ENCODE data around the gene PLEKHG4B. TPM values are rescaled to one million over a fixed set of nuclear protein-coding genes. Genes with fewer than 3 reads are reported as not detected.
"Not testable (repeated sequence)": the region's sequence is repeated elsewhere in the genome, so short reads cannot be mapped to it uniquely, and the experiment has no call there.

PLEKHG4B gene
- total and polyA plus RNA-seq, 4 donors = under 0.01 to 0.05 (median 0.01) TPM; not detected in 1

- no peak overlapping the region for H3K4me3 ChIP-seq (ENCODE audit: low read depth in 1 of 3, low read length in 3 of 3)
- H3K9ac ChIP-seq (ENCODE audit: low read depth in 1 of 2, low read length in 2 of 2) = no peak overlapping the region
- no peak overlapping the region for H3K27ac ChIP-seq (ENCODE audit: low read depth in 1 of 2, low read length in 2 of 2)
- H3K36me3 ChIP-seq (ENCODE audit: control insufficient read depth in 4 of 4, insufficient read depth in 3 of 4, low read depth in 1 of 4, low read length in 3 of 4) = no peaks in the 10 kb centered on the region
- no peak for DNase-seq (ENCODE audit: low spot score)
- H3K4me1 ChIP-seq (ENCODE audit: control insufficient read depth in 4 of 4, insufficient read depth in 4 of 4, low read length in 3 of 4) = no peaks in the 10 kb centered on the region
- TF ChIP-seq HNF4A (conservative IDR thresholded peaks at IDR 0.05) (no peak), FOXA2 (IDR thresholded peaks at IDR 0.05) (no peak), HNF4G (IDR thresholded peaks at IDR 0.05) (no peak), GABPA (IDR thresholded peaks at IDR 0.05 in 1 of 2, conservative IDR thresholded peaks at IDR 0.05 in 1 of 2) (no peak), SP1 (IDR thresholded peaks at IDR 0.05) (no peak), ZBTB33 (IDR thresholded peaks at IDR 0.05) (no peak)
- 66% methylated on average over 15 of the region's 15 CpGs for WGBS
- peaks cover 0 to 4% (median 1%) of the 10 kb centered on the region in 4 donors for H3K27me3 ChIP-seq (ENCODE audit: control insufficient read depth in 4 of 4, insufficient read depth in 4 of 4, low read length in 3 of 4)
- no peaks in the 10 kb centered on the region for H3K9me3 ChIP-seq (ENCODE audit: control insufficient read depth in 4 of 4, low read length in 3 of 4)
These were observed 10.6 kb downstream of the PLEKHG4B start for GRCh38 chr5:102411-103043.

GRCh38 chr5:104106-104505 is 12.1 kb downstream of the PLEKHG4B start:
- not testable (repeated sequence) for H3K4me1 ChIP-seq (ENCODE audit: control insufficient read depth in 4 of 4, insufficient read depth in 4 of 4, low read length in 3 of 4); H3K36me3 ChIP-seq (ENCODE audit: control insufficient read depth in 4 of 4, insufficient read depth in 3 of 4, low read depth in 1 of 4, low read length in 3 of 4); H3K9me3 ChIP-seq (ENCODE audit: control insufficient read depth in 4 of 4, low read length in 3 of 4); H3K27me3 ChIP-seq (ENCODE audit: control insufficient read depth in 4 of 4, insufficient read depth in 4 of 4, low read length in 3 of 4); DNase-seq (ENCODE audit: low spot score); H3K4me3 ChIP-seq (ENCODE audit: low read depth in 1 of 3, low read length in 3 of 3); H3K9ac ChIP-seq (ENCODE audit: low read depth in 1 of 2, low read length in 2 of 2); H3K27ac ChIP-seq (ENCODE audit: low read depth in 1 of 2, low read length in 2 of 2)
- 86% methylated on average over 9 of the region's 9 CpGs for WGBS

GRCh38 chr5:104778-105296 is 12.9 kb downstream of the PLEKHG4B start:
- DNase-seq (ENCODE audit: low spot score) = no peak
- Histone ChIP-seq H3K27me3 (ENCODE audit: control insufficient read depth in 4 of 4, insufficient read depth in 4 of 4, low read length in 3 of 4) (peaks cover 0 to 1% (median 0%) of the 10 kb centered on the region in 4 donors), H3K4me3 (ENCODE audit: low read depth in 1 of 3, low read length in 3 of 3) (no peak overlapping the region), H3K9me3 (ENCODE audit: control insufficient read depth in 4 of 4, low read length in 3 of 4) (no peaks in the 10 kb centered on the region), H3K36me3 (ENCODE audit: control insufficient read depth in 4 of 4, insufficient read depth in 3 of 4, low read depth in 1 of 4, low read length in 3 of 4) (no peaks in the 10 kb centered on the region), H3K4me1 (ENCODE audit: control insufficient read depth in 4 of 4, insufficient read depth in 4 of 4, low read length in 3 of 4) (no peaks in the 10 kb centered on the region), H3K9ac (ENCODE audit: low read depth in 1 of 2, low read length in 2 of 2) (no peak overlapping the region), H3K27ac (ENCODE audit: low read depth in 1 of 2, low read length in 2 of 2) (no peak overlapping the region)
- TF ChIP-seq TAF1 (conservative IDR thresholded peaks at IDR 0.05) (no peak), RAD21 (IDR thresholded peaks at IDR 0.05) (no peak), SP1 (IDR thresholded peaks at IDR 0.05) (no peak)
- 74% methylated on average over 6 of the region's 6 CpGs for WGBS

DNA sequence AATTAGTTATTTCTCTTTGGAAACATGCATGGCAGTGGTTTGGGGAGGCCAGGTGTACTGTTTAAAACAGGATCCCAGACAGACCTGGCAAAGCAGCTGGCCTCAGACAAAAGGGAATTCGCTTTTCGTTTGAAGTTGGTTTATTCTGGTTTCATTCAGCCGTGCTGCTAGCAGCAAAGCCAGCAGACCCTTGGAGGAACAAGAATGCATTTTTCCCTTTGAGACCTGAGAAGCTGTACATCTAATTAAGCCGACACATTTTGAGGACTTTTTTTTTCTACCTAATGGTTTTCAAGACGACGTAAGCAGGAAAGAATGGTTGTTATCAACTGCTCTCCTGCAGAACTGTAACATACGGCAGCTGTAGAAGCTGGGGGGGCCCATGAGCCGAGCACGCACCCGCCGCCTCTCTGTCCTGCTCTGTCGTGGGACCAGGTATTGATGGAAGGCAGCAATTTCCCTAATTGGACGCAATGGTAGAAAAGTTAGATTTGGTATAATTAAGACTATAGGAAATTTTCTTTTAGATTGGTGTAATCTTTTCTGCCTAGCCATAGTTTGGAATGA is 13.6 kb downstream of the PLEKHG4B start:
- 74% methylated on average over 13 of the region's 13 CpGs for WGBS

More for the DNA sequence above, 13.6 kb downstream of the PLEKHG4B start:
- Histone ChIP-seq H3K36me3 (ENCODE audit: control insufficient read depth in 4 of 4, insufficient read depth in 3 of 4, low read depth in 1 of 4, low read length in 3 of 4) (no peaks in the 10 kb centered on the region), H3K27me3 (ENCODE audit: control insufficient read depth in 4 of 4, insufficient read depth in 4 of 4, low read length in 3 of 4) (no peaks in the 10 kb centered on the region), H3K4me3 (ENCODE audit: low read depth in 1 of 3, low read length in 3 of 3) (no peak overlapping the region), H3K9ac (ENCODE audit: low read depth in 1 of 2, low read length in 2 of 2) (no peak overlapping the region), H3K27ac (ENCODE audit: low read depth in 1 of 2, low read length in 2 of 2) (no peak overlapping the region), H3K9me3 (ENCODE audit: control insufficient read depth in 4 of 4, low read length in 3 of 4) (no peaks in the 10 kb centered on the region), H3K4me1 (ENCODE audit: control insufficient read depth in 4 of 4, insufficient read depth in 4 of 4, low read length in 3 of 4) (no peaks in the 10 kb centered on the region)
- no peak for DNase-seq (ENCODE audit: low spot score)
- TF ChIP-seq RAD21 (IDR thresholded peaks at IDR 0.05) = no peak
- TF ChIP-seq, protein P1, sequence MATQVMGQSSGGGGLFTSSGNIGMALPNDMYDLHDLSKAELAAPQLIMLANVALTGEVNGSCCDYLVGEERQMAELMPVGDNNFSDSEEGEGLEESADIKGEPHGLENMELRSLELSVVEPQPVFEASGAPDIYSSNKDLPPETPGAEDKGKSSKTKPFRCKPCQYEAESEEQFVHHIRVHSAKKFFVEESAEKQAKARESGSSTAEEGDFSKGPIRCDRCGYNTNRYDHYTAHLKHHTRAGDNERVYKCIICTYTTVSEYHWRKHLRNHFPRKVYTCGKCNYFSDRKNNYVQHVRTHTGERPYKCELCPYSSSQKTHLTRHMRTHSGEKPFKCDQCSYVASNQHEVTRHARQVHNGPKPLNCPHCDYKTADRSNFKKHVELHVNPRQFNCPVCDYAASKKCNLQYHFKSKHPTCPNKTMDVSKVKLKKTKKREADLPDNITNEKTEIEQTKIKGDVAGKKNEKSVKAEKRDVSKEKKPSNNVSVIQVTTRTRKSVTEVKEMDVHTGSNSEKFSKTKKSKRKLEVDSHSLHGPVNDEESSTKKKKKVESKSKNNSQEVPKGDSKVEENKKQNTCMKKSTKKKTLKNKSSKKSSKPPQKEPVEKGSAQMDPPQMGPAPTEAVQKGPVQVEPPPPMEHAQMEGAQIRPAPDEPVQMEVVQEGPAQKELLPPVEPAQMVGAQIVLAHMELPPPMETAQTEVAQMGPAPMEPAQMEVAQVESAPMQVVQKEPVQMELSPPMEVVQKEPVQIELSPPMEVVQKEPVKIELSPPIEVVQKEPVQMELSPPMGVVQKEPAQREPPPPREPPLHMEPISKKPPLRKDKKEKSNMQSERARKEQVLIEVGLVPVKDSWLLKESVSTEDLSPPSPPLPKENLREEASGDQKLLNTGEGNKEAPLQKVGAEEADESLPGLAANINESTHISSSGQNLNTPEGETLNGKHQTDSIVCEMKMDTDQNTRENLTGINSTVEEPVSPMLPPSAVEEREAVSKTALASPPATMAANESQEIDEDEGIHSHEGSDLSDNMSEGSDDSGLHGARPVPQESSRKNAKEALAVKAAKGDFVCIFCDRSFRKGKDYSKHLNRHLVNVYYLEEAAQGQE (IDR thresholded peaks at IDR 0.05) = no peak
- no peak for TF ChIP-seq NR2F2 (IDR thresholded peaks at IDR 0.05)
- no peak for TF ChIP-seq SP1 (IDR thresholded peaks at IDR 0.05)
